Measurements from ENCODE around the gene COPG1. TPM values are rescaled to one million over a fixed set of nuclear protein-coding genes. Genes with fewer than 3 reads are reported as not detected.

The COPG1 gene
- total RNA-seq, 1 donor from 2014 or later, result 159 TPM

GRCh38 chr3:129256270-129256669, 6.9 kb downstream of the COPG1 start:
- Histone ChIP-seq H3K4me3 (ENCODE audit: low read depth, low read length) (no peak overlapping the region), H3K27me3 (ENCODE audit: control insufficient read depth, insufficient read depth, low read length) (no peaks in the 10 kb centered on the region), H3K36me3 (ENCODE audit: control insufficient read depth, insufficient read depth, low read length) (peaks cover 11% of the 10 kb centered on the region)
- no peak for TF ChIP-seq CTCF (IDR thresholded peaks at IDR 0.05; ENCODE audit: insufficient read depth, low read length, poor library complexity, severe bottlenecking)
- DNase-seq (ENCODE audit: low read depth), result no peak

- Histone ChIP-seq H3K36me3 (ENCODE audit: control insufficient read depth, insufficient read depth, low read length) (peaks cover 11% of the 10 kb centered on the region), H3K27me3 (ENCODE audit: control insufficient read depth, insufficient read depth, low read length) (no peaks in the 10 kb centered on the region), H3K4me3 (ENCODE audit: low read depth, low read length) (no peak overlapping the region)
- no peak for TF ChIP-seq CTCF (IDR thresholded peaks at IDR 0.05; ENCODE audit: insufficient read depth, low read length, poor library complexity, severe bottlenecking)
- no peak for DNase-seq (ENCODE audit: low read depth)
Measured at GRCh38 chr3:129257609-129258008, 8.2 kb downstream of the COPG1 start.

- peaks cover 7% of the 10 kb centered on the region for H3K36me3 ChIP-seq (ENCODE audit: control insufficient read depth, insufficient read depth, low read length)
- no peaks in the 10 kb centered on the region for H3K27me3 ChIP-seq (ENCODE audit: control insufficient read depth, insufficient read depth, low read length)
- H3K4me3 ChIP-seq (ENCODE audit: low read depth, low read length), result no peak overlapping the region
- no peak for TF ChIP-seq CTCF (IDR thresholded peaks at IDR 0.05; ENCODE audit: insufficient read depth, low read length, poor library complexity, severe bottlenecking)
- DNase-seq (ENCODE audit: low read depth), result no peak
Measured at GRCh38 chr3:129259612-129260477, 10.4 kb downstream of the COPG1 start.

- DNase-seq (ENCODE audit: low read depth), result no peak
- Histone ChIP-seq H3K36me3 (ENCODE audit: control insufficient read depth, insufficient read depth, low read length) (peaks cover 7% of the 10 kb centered on the region), H3K4me3 (ENCODE audit: low read depth, low read length) (no peak overlapping the region), H3K27me3 (ENCODE audit: control insufficient read depth, insufficient read depth, low read length) (no peaks in the 10 kb centered on the region)
- TF ChIP-seq CTCF (IDR thresholded peaks at IDR 0.05; ENCODE audit: insufficient read depth, low read length, poor library complexity, severe bottlenecking), result no peak
Measured at GRCh38 chr3:129260606-129261005, 11.2 kb downstream of the COPG1 start.

GRCh38 chr3:129261894-129262293, 12.5 kb downstream of the COPG1 start:
- no peak for DNase-seq (ENCODE audit: low read depth)
- peaks cover 5% of the 10 kb centered on the region for H3K36me3 ChIP-seq (ENCODE audit: control insufficient read depth, insufficient read depth, low read length)
- no peak overlapping the region for H3K4me3 ChIP-seq (ENCODE audit: low read depth, low read length)
- H3K27me3 ChIP-seq (ENCODE audit: control insufficient read depth, insufficient read depth, low read length), result no peaks in the 10 kb centered on the region
- TF ChIP-seq CTCF (IDR thresholded peaks at IDR 0.05; ENCODE audit: insufficient read depth, low read length, poor library complexity, severe bottlenecking), result no peak
